ENCODE data around the gene CTSK. TPM values are rescaled to one million over a fixed set of nuclear protein-coding genes. Genes with fewer than 3 reads are reported as not detected.
A peak's percentile ranks its signal among the peaks of the same experiment; 100 is the strongest.

CTSK gene
- total and polyA plus RNA-seq, 2 of the 13 experiments (the other 11 are each of a cell fraction or from before 2014, with no cell fraction given): 1.4 to 6.3 TPM

DNA sequence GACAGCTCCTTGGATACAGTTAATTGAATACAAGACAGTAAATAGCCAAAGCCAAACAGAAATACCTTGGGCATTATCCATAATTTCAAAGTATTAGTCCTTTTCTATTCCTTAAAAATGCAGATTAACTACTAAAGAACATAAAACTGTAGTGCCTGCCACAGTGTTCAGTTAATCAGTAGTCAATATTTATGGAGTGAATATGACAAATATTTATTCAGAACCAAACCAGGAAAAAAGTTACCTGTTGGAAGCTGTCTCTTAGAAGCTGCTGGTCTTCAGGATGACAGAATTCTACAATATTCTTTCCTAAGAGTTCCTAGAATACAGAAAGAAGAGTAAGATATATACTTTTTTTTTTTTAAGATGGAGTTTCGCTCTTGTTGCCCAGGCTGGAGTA is 18.2 kb upstream of the CTSK start:
- Histone ChIP-seq H4K20me1 (ENCODE audit: insufficient read depth, low read length) (no peaks in the 10 kb centered on the region), H3K27me3 (ENCODE audit: control insufficient read depth in 1 of 2, insufficient read depth in 2 of 2, low read length in 2 of 2) (no peaks in the 10 kb centered on the region), H3K4me2 (ENCODE audit: low read depth, low read length) (no peak overlapping the region), H3K27ac (ENCODE audit: extremely low read length, insufficient read depth, low read length) (no peak overlapping the region), H3K9ac (ENCODE audit: insufficient read depth, low read depth, low read length) (no peak overlapping the region), H3K36me3 (replicated peaks in 1 of 2; ENCODE audit: control insufficient read depth in 1 of 2, insufficient read depth in 2 of 2, low read length in 2 of 2) (peaks cover 1 to 47% of the 10 kb centered on the region in 2 experiments), H2AFZ (ENCODE audit: low read length) (no peak overlapping the region), H3K4me1 (ENCODE audit: insufficient read depth, low read length) (no peaks in the 10 kb centered on the region), H3K79me2 (ENCODE audit: insufficient read depth, low read length) (no peaks in the 10 kb centered on the region), H3K9me3 (ENCODE audit: low read length) (no peaks in the 10 kb centered on the region), H3K4me3 (replicated peaks in 1 of 3; ENCODE audit: insufficient read depth in 1 of 3, low read depth in 2 of 3, low read length in 3 of 3) (no peak overlapping the region)
- DNase-seq (ENCODE audit: low spot score) (no peak), ATAC-seq (no peak), FAIRE-seq (no peak)
- WGBS (ENCODE audit: low lambda C conversion rate): 90% methylated on average over 1 of the region's 1 CpG
- in situ Hi-C loops (cut with HindIII; ENCODE audit: extremely low pct_ligation_motif_present, low pct_unique_long_range_greater_than_20kb): no loop called here
- TF ChIP-seq, protein P1, sequence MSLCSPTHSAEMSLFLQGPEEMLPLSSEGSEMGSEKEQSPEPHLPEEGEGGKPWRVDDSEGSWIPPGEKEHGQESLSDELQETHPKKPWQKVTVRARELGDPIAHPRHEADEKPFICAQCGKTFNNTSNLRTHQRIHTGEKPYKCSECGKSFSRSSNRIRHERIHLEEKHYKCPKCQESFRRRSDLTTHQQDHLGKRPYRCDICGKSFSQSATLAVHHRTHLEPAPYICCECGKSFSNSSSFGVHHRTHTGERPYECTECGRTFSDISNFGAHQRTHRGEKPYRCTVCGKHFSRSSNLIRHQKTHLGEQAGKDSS (CRISPR knock-in tag; IDR thresholded peaks at IDR 0.05; ENCODE audit: borderline replicate concordance, low read depth): no peak
- TF ChIP-seq MLLT10 (CRISPR knock-in tag; IDR thresholded peaks at IDR 0.05) (no peak), ZNF552 (CRISPR knock-in tag; IDR thresholded peaks at IDR 0.05; ENCODE audit: borderline replicate concordance) (no peak), CBX1 (IDR thresholded peaks at IDR 0.05; ENCODE audit: low read depth) (no peak)
- intact Hi-C loops (cut with micrococcal nuclease; ENCODE audit: unreplicated experiment): loop anchor here (10.0 kb wide), 1 partner anchor 99 kb away; the partner anchor contains the start of gene SETDB1
- BruUV-seq (replicated peaks): no TSS peak
- POLR2A ChIA-PET: no interaction called here
- CTCF ChIA-PET (ENCODE audit: low intra/inter-chr PET ratio, low total read pairs): no interaction called here

DNA sequence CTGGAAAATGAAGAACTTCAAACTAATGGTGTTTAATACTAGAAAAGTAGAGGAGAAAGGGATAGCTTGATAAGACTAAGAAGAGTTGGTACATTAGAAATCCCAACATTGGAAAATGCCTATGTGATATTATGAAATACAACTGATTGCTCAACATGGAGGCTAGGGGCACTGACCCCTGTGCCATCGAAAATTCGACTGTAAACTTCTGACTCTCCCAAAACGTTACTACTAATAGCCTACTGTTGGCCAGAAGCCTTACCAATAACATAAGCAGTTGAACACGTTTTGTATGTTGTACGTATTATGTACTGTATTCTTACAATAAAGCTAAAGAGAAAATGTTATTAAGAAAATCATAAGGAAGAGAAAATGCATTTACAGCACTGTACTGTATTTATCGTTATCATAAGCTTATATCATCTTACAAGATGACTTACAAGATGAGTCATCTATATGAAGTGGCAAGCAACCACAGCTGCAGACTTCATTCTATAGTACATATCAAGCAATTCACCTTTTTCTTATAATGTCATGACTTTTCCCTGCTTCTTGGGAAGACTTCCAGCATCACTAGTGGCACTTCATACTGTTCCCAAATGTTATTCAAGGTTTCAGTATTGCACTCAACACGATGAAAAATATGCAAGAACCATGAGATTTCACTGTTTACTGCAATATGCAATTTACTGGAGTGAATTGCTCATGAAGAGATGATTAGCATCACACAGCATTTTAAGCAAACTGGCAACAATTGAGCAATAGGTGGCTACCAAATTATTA is 12.9 kb upstream of the CTSK start:
- no peaks in the 10 kb centered on the region for H4K20me1 ChIP-seq (ENCODE audit: insufficient read depth, low read length)
- H3K27me3 ChIP-seq (ENCODE audit: control insufficient read depth in 1 of 2, insufficient read depth in 2 of 2, low read length in 2 of 2): no peaks in the 10 kb centered on the region
- no peaks in the 10 kb centered on the region for H3K4me1 ChIP-seq (ENCODE audit: insufficient read depth, low read length)
- H3K27ac ChIP-seq (ENCODE audit: extremely low read length, insufficient read depth, low read length): no peak overlapping the region
- BruUV-seq (replicated peaks): no TSS peak
- intact Hi-C loops (cut with micrococcal nuclease; ENCODE audit: unreplicated experiment): loop anchor here (10.0 kb wide), 1 partner anchor 104 kb away; the partner anchor contains the start of gene SETDB1
- no peak for FAIRE-seq
- no peaks in the 10 kb centered on the region for H3K79me2 ChIP-seq (ENCODE audit: insufficient read depth, low read length)
- no peak for ATAC-seq
- POLR2A ChIA-PET: interaction anchor here (0.7 kb wide), 1 partner anchor 185 kb away, joined by 3 read pairs; the partner anchor contains the start of gene MINDY1
- no peak for DNase-seq (ENCODE audit: low spot score)
- no peak overlapping the region for H3K4me3 ChIP-seq (replicated peaks in 1 of 3; ENCODE audit: insufficient read depth in 1 of 3, low read depth in 2 of 3, low read length in 3 of 3)
- no peak overlapping the region for H3K9ac ChIP-seq (ENCODE audit: insufficient read depth, low read depth, low read length)
- CTCF ChIA-PET (ENCODE audit: low intra/inter-chr PET ratio, low total read pairs): no interaction called here
- WGBS (ENCODE audit: low lambda C conversion rate): 87% methylated on average over 7 of the region's 7 CpGs
- no peak overlapping the region for H2AFZ ChIP-seq (ENCODE audit: low read length)
- in situ Hi-C loops (cut with HindIII; ENCODE audit: extremely low pct_ligation_motif_present, low pct_unique_long_range_greater_than_20kb): no loop called here
- no peak overlapping the region for H3K4me2 ChIP-seq (ENCODE audit: low read depth, low read length)
- TF ChIP-seq CEBPB (IDR thresholded peaks at IDR 0.05; ENCODE audit: borderline replicate concordance, low read depth, low read length) (peak; percentile 28; the same call in 1 of the 2 replicates), RBAK (CRISPR knock-in tag; IDR thresholded peaks at IDR 0.05) (no peak), HOXA9 (CRISPR knock-in tag; IDR thresholded peaks at IDR 0.05; ENCODE audit: borderline replicate concordance) (no peak), KLF15 (CRISPR knock-in tag; IDR thresholded peaks at IDR 0.05; ENCODE audit: borderline replicate concordance) (no peak)
- H3K36me3 ChIP-seq (replicated peaks in 1 of 2; ENCODE audit: control insufficient read depth in 1 of 2, insufficient read depth in 2 of 2, low read length in 2 of 2): peaks cover 3 to 45% of the 10 kb centered on the region in 2 experiments
- H3K9me3 ChIP-seq (ENCODE audit: low read length): no peaks in the 10 kb centered on the region

All from HepG2 (cell line).